ENCODE data around the gene TPSAB1.
"Not testable (repeated sequence)": the region's sequence is repeated elsewhere in the genome, so short reads cannot be mapped to it uniquely, and the experiment has no call there.

Gene TPSAB1

GRCh38 chr16:1249031-1249755 is 8.7 kb downstream of the TPSAB1 start:
- not testable (repeated sequence) for DNase-seq (ENCODE audit: low read depth)

DNA sequence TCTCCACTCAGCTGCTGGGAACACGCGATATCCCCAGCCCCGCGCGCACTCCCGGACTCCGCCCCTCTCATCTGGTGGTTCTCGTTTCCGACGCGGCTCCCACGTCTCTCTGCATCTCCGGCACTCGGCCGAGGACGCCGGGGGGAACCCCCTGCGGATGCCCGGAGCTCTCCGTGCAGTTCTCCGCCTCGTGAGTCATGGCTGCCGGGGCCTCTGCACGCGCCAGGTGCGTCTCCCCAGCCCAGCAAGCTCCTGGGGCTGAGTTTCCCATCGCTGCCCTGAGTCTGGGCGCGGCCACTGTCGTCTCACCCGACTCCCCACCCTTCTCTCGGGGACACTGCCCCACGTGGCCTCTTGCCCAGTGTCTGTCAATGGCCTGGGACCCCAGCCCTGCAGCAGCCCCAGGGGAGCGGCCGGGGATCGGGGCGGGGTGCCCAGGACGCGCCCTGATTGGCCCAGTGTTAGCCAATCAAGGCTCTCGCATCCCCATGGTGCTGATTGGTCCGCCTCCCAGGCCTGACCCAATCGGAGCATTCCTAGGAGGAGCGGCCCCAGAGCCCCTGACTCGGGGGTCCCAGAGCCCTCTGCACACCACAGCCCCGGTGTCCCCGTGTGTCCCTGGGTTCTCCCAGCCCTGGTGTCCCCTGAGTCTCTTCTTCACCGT is 13.3 kb downstream of the TPSAB1 start:
- not testable (repeated sequence) for DNase-seq (ENCODE audit: low read depth)

- not testable (repeated sequence) for DNase-seq (ENCODE audit: low read depth)
Observed at GRCh38 chr16:1254821-1255220, 14.3 kb downstream of the TPSAB1 start.

- not testable (repeated sequence) for DNase-seq (ENCODE audit: low read depth)
Observed at GRCh38 chr16:1255276-1256122, 15.0 kb downstream of the TPSAB1 start, which contains the start of gene TPSD1. Gene TPSD1, plus strand, starts transcription at chr16:1256069. Its CDS starts 212 bp downstream, at chr16:1256281.

GRCh38 chr16:1256296-1256873 is 15.9 kb downstream of the TPSAB1 start:
- DNase-seq (ENCODE audit: low read depth), result not testable (repeated sequence)

DNA sequence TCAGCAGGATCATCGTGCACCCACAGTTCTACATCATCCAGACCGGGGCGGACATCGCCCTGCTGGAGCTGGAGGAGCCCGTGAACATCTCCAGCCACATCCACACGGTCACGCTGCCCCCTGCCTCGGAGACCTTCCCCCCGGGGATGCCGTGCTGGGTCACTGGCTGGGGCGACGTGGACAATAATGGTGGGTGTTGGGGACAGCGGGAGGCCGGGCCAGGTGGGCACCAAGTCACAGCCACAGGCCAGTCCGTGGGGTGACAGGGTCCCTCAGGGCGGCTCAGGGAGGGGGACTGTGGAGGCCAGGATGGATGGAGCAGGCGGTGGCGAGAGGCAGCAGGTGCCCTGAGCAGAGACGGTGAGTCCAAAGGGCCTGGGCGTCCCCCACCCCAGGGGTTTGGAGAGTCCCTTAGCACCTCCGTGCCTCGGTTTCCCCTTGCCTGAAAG is 16.4 kb downstream of the TPSAB1 start:
- DNase-seq (ENCODE audit: low read depth), result no peak

DNA sequence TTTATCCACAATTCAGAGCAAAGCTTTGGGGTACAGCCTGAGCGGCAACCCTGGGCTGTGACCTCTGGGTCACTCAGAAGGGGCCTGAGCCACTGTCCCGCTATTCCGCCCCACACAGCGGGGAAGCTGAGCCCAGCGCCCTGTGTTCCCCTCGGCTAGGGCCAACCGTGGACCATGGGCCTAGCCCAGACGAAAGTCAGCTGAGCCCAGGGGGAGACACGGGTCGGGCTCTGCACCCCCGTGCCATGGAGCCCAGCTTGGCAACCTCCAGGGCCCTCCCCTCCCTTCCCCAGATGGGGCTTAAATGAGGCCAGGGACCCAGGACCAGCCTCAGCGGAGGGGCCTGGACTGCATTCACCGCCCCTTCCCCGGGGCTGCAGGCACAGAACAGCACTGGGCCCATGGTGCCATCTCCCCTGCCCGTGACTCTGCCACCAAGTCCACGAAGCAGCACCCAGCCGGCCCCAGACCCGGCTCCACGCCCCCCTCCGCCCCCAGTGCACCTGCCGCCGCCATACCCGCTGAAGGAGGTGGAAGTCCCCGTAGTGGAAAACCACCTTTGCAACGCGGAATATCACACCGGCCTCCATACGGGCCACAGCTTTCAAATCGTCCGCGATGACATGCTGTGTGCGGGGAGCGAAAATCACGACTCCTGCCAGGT is 17.2 kb downstream of the TPSAB1 start:
- no peak for DNase-seq (ENCODE audit: low read depth)

DNA sequence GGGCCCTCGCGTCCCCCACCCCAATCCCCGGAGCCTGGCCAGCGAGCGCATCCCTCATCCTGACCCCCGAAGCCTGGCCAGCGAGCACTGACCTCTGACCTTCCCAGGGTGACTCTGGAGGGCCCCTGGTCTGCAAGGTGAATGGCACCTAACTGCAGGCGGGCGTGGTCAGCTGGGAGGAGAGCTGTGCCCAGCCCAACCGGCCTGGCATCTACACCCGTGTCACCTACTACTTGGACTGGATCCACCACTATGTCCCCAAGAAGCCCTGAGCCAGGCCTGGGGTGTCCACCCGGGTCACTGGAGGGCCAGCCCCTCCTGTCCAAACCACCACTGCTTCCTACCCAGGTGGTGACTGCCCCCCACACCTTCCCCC is 17.7 kb downstream of the TPSAB1 start:
- no peak for DNase-seq (ENCODE audit: low read depth)

- DNase-seq (ENCODE audit: low read depth), result no peak
Observed at GRCh38 chr16:1258906-1259759, 18.6 kb downstream of the TPSAB1 start.

- no peak for DNase-seq (ENCODE audit: low read depth)
Observed at GRCh38 chr16:1259760-1260068, 19.2 kb downstream of the TPSAB1 start.

DNA sequence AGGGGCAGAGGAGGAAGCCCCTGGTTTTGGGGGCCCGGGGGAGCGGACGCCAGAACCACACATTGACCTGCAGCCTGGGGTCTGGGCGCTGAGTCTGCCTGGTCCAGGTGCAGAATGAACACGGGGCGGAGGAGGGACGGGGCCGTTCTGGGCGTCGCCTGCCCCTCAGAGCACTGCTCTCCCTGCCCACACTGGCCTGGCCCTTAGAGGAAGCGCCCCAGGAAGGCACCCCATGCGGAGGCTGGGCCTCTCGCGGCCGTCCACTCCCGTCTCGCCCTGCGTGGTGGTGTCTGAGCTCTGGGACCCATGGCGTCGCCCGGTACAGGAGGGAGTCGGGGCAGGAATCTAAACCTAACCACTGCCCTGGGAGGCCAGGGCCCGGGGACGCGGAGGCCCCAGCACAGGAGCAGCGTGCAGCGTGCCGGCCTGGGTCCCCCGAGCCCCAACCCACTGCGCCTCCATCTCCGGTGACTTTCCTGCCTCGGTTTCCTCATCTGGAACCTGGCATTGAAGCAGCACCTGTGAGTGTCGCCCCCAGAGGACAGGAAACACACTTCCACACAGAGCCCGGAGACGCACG is 19.7 kb downstream of the TPSAB1 start:
- DNase-seq (ENCODE audit: low read depth), result no peak

DNA sequence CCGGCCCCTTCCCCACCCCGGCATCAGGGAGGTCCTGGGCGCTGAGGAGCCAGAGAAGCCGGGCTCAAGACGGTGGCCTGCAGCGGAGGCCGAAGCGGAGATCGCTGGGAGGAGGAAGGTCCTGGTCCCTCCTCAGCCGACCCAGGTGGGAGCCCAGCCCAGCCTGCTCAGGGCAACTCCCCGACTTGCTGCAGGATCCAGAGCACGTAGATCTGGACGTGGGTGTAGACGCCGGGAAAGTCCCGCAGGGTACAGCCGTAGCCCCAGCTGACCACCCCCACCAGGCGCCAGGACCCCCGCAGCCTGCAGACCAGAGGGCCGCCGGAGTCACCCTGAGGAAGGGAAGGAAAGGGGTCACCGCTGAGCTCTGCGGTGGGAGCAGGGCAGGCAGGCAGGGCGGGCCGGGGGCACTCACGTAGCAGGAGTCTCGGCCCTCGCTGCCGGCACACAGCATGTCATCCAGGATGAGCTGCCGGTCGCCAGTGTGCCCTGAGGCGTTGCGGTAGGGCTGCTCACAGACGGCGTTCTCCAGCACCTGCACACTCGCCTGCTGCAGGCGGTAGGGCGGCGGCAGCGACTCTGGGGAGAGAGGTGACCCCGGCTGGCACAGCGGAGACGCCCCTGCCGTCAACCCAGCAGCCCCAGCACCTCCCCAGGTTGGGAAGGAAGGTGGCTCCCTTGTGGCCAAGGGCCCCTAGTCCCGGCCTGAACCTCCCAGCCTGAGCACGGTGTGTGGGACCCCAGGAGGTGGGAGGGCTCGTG is 20.8 kb downstream of the TPSAB1 start:
- DNase-seq (ENCODE audit: low read depth), result no peak

GRCh38 chr16:1262210-1262845 is 21.8 kb downstream of the TPSAB1 start:
- no peak for DNase-seq (ENCODE audit: low read depth)

DNA sequence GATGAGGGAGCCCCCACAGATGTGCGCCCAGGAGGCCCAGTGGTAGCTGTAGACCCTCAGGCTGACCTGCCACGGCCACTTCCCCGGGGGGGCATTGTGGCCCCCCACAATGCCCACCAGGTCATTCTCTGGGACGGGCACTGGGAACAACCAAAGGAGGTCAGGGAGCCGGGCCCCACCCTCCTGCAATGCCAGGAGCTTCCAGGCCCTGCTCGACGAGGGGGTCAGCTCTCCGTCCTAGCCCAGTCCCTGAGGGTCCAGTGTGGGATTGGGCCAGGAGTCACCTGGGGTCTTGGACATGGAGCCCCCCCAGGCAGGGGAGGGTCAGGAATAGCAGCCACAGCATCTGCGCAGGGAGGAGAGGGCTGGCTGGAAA is 22.3 kb downstream of the TPSAB1 start:
- no peak for DNase-seq (ENCODE audit: low read depth)

DNA sequence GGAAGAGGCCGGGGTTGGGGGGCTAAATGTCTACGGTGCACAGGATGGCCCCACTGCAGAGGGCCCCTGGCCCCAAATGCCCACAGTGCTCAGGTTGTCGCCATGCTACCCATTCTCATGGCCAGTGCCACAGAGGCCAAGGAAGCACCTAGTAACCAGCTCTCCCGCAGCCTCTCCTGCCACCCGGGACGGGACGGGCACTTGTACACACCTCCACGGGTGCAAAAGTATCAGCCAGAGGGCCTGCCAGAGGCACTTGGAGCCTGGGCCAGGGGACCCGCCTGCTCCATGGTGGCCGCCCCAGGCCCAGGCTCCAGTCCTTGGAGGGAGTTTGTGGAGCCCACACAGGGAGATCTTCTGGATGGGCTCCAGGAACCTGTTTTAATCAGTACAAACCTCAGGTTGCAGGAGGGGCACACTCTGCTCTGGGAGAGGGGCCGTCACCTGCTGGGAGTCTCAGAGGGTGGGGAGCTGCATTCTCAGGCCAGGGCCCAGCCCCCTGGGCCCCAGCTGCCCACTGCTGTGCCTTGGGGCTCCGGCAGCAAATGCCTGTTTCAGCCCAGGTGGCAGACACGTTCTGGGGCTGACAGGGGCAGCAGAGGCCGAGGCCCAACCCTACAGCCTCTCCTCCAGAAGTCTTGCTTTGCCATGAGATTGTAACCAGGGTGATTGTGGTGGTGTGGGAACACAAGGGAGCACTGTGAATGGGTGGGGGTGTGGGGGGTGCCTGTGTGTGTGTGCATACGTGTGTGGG is 23.3 kb downstream of the TPSAB1 start:
- DNase-seq (ENCODE audit: low read depth), result no peak

- DNase-seq (ENCODE audit: low read depth), result no peak
Observed at GRCh38 chr16:1264345-1265089, 24.0 kb downstream of the TPSAB1 start.

DNA sequence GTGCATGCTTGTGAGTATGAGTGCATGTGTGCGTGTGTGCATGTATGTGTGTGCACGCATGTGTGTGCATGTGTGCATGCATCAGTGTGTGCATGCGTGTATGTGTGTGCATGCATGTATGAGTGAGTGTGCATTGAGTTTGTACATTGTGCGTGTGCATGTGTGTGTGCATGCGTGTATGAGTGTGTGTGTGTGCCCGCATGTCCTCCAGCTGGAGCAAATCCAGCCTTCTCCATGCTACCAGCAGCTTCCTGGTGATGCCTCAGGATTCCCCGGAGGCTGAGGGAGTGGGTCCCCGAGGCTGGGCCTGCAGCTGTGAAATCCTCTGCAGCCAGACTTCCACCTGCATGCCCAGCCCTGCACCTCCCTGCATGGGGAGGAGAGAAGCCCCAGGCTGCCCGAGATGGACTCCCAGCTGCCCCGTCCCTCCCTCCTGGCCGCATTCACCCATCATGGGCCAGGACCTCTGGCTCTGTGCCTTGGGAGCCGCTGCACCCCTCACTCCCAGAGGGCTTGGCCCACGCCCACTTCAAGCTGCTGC is 24.7 kb downstream of the TPSAB1 start:
- no peak for DNase-seq (ENCODE audit: low read depth)

DNA sequence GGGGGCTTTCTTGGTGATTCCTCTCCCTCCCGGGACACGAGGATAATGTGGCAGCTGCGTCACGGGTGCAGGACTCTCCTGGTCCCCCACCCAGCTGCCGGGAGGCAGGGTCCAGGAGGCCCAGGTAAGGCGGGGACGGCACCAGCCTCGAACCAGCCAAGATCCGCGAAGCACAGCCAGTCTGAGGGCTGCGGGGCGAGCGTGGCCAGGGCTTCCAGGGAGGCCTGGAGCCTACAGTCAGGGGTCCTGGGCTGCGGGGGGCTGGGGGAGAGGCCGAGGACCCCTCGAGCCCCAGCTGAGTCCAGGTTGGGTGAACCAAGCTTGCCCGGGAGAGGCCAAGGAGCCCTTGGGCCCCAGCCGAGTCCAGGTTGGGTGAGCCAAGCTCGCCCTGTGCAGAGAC is 25.3 kb downstream of the TPSAB1 start:
- no peak for DNase-seq (ENCODE audit: low read depth)

Data from iris pigment epithelial cell (primary cell).